Mucosa of descending colon (tissue), 3 donors: ENCODE results near the gene SYT4. TPM values are rescaled to one million over a fixed set of nuclear protein-coding genes. Genes with fewer than 3 reads are reported as not detected.

Experiments used
- ATAC-seq: fragments of 200-7000 bp; cut with Tn5 transposase; one replicate; pipeline ENCODE4 v1.9.1; 2020; ENCODE audit warnings: mild to moderate bottlenecking, moderate library complexity
- DNase-seq, 3 donors: peaks; one replicate each; pipeline ENCODE4 v3.0.0-alpha.2; 2020
- H3K36me3 ChIP-seq: fragments of 200-600 bp; one replicate; pipeline ENCODE4 v1.8.0; 2021; ENCODE audit warnings: low read depth, mild to moderate bottlenecking
- H3K4me1 ChIP-seq: fragments of 200-600 bp; one replicate; pipeline ENCODE4 v1.8.0; 2021; ENCODE audit warnings: low read depth, mild to moderate bottlenecking
- H3K4me3 ChIP-seq: fragments of 200-600 bp; one replicate; pipeline ENCODE4 v1.8.0; 2021; ENCODE audit warnings: mild to moderate bottlenecking
- H3K9me3 ChIP-seq: fragments of 200-600 bp; one replicate; pipeline ENCODE4 v1.8.0; 2021; ENCODE audit warnings: mild to moderate bottlenecking
- intact Hi-C, 2 donors: fragments of 100-400 bp; cut with DNase I in 1 of 2; cut with micrococcal nuclease in 1 of 2; formaldehyde crosslinking; loops; one replicate each; pipeline versions ENCODE4 v1.11.0 to v1.11.1; 2022; cut with DNase I, micrococcal nuclease
- total RNA-seq, 3 donors: library from RNA; stranded (reverse); fragmentation: NEBNext Ultra II Directional in 2 of 3; extraction: Animal tissue kit (Norgen Biotek cat#: 25700) in 2 of 3; gene quantifications; one replicate each; pipeline versions ENCODE4 v1.2.1 to v1.2.4, GENCODE V29; 2021 to 2023
- TF ChIP-seq, protein P1 (sequence below): fragments of 200-600 bp; IDR thresholded peaks from one replicate; pipeline ENCODE4 v1.8.0; 2022; ENCODE audit warnings: antibody characterized with exemption, mild to moderate bottlenecking
- donor health status: DM: no; HTN: no; CAD: no; lungs with moderate emphysema.
- donor health status: DM: no; HTN: no; CAD: no.
- donor health status: DM: no; HTN: yes; CAD: no.

SYT4 gene
- total RNA-seq, 3 donors from 2014 or later: 0.38 to 3.8 (median 0.99) TPM

GRCh38 chr18:43275546-43275945 is 1.7 kb downstream of the SYT4 start:
- H3K4me3 ChIP-seq: no peak overlapping the region
- no peaks in the 10 kb centered on the region for H3K4me1 ChIP-seq
- DNase-seq: no peak
- no peaks in the 10 kb centered on the region for H3K36me3 ChIP-seq
- no peaks in the 10 kb centered on the region for H3K9me3 ChIP-seq
- ATAC-seq: no peak
- TF ChIP-seq, protein P1, sequence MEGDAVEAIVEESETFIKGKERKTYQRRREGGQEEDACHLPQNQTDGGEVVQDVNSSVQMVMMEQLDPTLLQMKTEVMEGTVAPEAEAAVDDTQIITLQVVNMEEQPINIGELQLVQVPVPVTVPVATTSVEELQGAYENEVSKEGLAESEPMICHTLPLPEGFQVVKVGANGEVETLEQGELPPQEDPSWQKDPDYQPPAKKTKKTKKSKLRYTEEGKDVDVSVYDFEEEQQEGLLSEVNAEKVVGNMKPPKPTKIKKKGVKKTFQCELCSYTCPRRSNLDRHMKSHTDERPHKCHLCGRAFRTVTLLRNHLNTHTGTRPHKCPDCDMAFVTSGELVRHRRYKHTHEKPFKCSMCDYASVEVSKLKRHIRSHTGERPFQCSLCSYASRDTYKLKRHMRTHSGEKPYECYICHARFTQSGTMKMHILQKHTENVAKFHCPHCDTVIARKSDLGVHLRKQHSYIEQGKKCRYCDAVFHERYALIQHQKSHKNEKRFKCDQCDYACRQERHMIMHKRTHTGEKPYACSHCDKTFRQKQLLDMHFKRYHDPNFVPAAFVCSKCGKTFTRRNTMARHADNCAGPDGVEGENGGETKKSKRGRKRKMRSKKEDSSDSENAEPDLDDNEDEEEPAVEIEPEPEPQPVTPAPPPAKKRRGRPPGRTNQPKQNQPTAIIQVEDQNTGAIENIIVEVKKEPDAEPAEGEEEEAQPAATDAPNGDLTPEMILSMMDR: no peak
- intact Hi-C loops: loop anchor here in 1 of 2 donors (10.0 kb wide), 1 partner anchor 259 kb away; no protein-coding TSS in a partner anchor

DNA sequence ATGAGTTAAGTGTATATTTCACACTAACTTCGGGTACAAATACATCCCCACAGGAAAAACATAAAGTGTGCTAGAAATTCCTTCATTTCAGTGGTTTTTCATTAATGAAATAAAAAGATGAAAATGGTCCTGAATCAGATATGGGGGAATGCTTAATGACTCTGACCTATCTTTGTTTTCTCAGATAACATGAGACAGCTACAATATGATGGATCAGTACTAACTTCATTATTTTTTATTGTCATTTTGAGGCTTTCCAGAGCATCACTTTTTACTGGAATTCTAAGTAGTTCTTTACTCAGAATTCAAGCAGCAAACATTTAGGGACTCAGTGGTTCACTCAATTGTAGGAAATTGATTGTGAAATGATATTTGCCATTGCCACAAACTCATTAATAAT is 2.8 kb downstream of the SYT4 start:
- Histone ChIP-seq H3K36me3 (no peaks in the 10 kb centered on the region), H3K4me3 (no peak overlapping the region), H3K4me1 (no peaks in the 10 kb centered on the region), H3K9me3 (no peaks in the 10 kb centered on the region)
- intact Hi-C loops: loop anchor here in 1 of 2 donors (10.0 kb wide), 1 partner anchor 260 kb away; no protein-coding TSS in a partner anchor
- TF ChIP-seq, protein P1: no peak
- ATAC-seq: no peak
- no peak for DNase-seq

- H3K4me1 ChIP-seq: no peaks in the 10 kb centered on the region
- no peaks in the 10 kb centered on the region for H3K9me3 ChIP-seq
- intact Hi-C loops: loop anchor here in 1 of 2 donors (10.0 kb wide), 1 partner anchor 263 kb away; no protein-coding TSS in a partner anchor
- peak; percentile 36 for ATAC-seq
- no peak overlapping the region for H3K4me3 ChIP-seq
- TF ChIP-seq, protein P1: peak; percentile 59
- DNase-seq: peak in 1 of 3 donors; percentile 45
- H3K36me3 ChIP-seq: no peaks in the 10 kb centered on the region
These were observed 5.5 kb downstream of the SYT4 start for GRCh38 chr18:43271593-43272432.

- no peak for ATAC-seq
- H3K9me3 ChIP-seq: no peaks in the 10 kb centered on the region
These were observed 9.5 kb downstream of the SYT4 start for GRCh38 chr18:43267818-43268217.

GRCh38 chr18:43265465-43265864 is 11.8 kb downstream of the SYT4 start:
- Histone ChIP-seq H3K4me1 (no peaks in the 10 kb centered on the region), H3K4me3 (no peak overlapping the region), H3K9me3 (no peaks in the 10 kb centered on the region), H3K36me3 (no peaks in the 10 kb centered on the region)
- TF ChIP-seq, protein P1: no peak
- intact Hi-C loops: no loop called here
- ATAC-seq (no peak), DNase-seq (no peak)

More at GRCh38 chr18:43267818-43268217, 9.5 kb downstream of the SYT4 start:
- TF ChIP-seq, protein P1: no peak
- Histone ChIP-seq H3K36me3 (no peaks in the 10 kb centered on the region), H3K4me1 (no peaks in the 10 kb centered on the region), H3K4me3 (no peak overlapping the region)
- intact Hi-C loops: no loop called here
- no peak for DNase-seq
